ENCODE measurements around the gene TRPV5.

- TF ChIP-seq CTCF (IDR thresholded peaks at IDR 0.05) (no peak), POLR2A (IDR thresholded peaks at IDR 0.05) (no peak)
Observed at GRCh38 chr7:142898377-142899170, 35.0 kb downstream of the TRPV5 start.
